GF-D8 (cell line): ENCODE data around the gene USP19.

ENCODE experiments used
- DNase-seq: peaks from one replicate; lab custom pipeline; 2025; lab: John Stamatoyannopoulos, UW

Gene USP19

DNA sequence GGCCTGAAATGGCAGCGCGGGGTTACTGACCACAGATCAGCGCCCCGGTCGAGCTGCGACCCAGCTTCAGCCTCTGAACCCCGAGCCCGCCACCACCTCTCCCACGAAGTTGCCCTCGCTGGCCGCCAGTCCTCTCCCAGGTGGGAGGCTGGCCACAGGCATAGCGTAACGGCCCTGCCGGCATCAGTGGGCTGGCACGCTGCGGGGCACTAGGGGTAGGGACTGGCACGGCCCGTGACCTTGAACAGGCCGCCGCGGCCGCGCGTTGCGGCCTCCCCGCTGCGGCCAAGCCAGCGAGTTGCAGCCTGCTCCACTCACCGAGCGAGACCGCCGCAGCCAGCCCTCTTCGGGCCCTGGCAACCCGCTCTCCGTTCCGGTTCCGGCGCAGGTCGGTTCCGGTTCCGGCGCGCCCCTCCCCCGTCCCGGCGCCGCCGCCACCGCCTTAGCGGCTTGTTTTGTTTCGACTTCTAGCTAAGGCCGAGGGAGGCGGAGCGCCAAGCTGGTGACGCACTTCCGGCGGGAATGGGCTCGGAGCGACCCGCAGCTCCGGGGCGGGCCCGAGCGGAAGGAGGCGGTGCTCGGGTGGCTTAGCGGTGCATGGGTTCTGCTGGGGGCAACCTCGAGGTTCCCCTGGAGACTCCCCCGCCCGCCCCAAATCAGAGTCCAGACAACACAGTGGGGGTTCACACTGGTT is at the start of gene USP19:
USP19 (minus strand) TSS at position 386 of the 694 bp plus-strand sequence. CDS start 1,678 bp downstream, outside the sequence.
- DNase-seq, result peak; percentile 62

GRCh38 chr3:49166752-49167556 is 46.3 kb upstream of the USP19 start:
- DNase-seq, result no peak

GRCh38 chr3:49165771-49166751 is 45.4 kb upstream of the USP19 start, which contains the start of gene CCDC71:
Gene CCDC71, minus strand, starts transcription at chr3:49166331. Its CDS starts 2,123 bp downstream, at chr3:49164208.
- peak; percentile 43 for DNase-seq

DNA sequence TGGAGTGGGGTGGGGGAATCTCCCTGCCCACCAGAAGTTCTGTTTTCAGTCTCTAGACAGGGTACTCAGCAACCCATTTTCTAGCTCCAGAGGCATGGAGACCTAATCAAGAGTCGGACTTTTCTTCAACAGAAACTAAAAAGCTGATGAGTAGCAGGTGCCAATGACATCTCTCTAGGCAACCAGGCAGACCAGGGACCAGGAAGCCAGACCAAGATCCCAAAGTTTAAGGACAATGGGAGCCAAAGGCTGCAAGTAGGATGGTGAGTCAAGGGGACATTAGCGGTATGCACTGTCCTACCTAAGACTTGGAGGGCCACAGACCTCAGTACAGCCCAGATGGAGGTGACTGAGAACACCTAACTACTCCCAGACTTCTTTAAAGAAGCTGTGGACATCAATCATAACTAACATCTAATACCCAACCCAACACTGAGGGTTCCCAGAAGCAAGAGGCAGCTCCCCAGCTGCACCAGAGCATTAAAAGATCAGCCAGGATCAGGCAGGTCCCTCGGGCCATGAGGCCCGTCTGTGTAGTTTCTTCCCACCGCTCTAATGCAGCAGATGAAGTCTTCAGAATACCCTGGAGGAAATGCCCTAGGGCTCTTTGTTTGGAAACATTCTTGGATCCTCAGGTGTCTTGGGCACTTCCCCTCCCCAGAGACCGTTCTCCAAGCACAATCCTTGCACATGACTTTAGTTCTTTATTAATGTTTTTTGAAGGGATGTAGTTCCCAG is 44.5 kb upstream of the USP19 start:
- DNase-seq, result no peak

DNA sequence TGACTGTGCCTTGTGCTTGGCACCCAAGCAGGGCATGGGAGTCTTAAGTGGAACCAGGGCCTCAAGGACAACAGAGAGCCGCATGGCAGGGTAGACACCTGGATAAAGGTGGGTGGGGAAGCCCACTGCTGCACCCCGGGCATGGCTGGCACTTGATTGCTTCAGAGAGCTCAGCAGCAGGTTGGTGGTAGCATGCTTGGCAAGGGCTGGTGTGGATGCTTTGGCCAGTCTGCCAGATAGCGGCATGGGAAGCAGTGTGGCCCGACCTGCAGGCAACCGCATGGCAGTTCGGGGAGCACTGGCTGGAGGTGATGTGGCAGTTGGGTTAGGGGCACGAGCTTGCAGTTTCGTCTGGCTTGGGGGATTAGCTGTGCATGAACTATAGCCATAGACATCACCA is 43.0 kb upstream of the USP19 start:
- DNase-seq, result no peak

GRCh38 chr3:49162751-49163419 is 42.3 kb upstream of the USP19 start:
- no peak for DNase-seq

DNA sequence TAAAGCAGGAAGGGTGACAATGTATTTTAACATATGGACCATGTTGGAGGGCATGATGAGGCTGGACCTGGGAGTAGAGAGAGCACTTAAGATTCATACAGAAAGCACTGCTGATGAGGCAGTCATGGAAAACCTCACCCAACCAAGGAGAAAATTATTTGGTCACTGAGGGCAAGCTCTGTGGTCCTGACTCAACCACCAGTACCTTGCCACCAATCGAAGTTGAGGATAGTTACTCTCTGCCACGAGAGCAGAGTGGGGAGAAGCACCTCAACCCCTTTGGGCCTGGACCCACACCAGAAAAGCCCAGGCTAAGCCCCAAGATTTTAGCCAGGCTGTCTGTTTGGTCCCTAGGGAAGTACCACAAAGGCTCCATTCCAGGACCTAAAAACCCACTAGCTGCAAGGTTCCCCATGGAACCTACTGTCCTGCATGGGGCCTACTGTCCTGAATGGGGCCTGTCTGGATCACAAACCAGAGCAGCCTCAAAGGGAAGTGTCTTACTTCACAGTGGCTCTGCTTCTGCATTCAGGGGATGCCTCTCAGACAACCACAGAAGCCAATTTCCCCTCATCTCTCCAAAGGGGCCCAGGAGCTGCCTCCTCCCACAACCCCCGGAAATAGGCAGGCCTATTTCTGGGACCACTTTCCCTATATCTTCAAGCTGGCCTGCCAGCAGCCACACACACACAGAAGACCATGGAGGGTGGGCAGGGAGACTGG is 41.3 kb upstream of the USP19 start:
- DNase-seq, result peak; percentile 63

GRCh38 chr3:49161197-49161596 is 40.6 kb upstream of the USP19 start:
- no peak for DNase-seq

- no peak for DNase-seq
Observed at GRCh38 chr3:49158792-49159191, 38.2 kb upstream of the USP19 start.

GRCh38 chr3:49158103-49158709 is 37.6 kb upstream of the USP19 start:
- peak; percentile 10 for DNase-seq

- no peak for DNase-seq
Observed at GRCh38 chr3:49157289-49157688, 36.7 kb upstream of the USP19 start.

- DNase-seq, result no peak
Observed at GRCh38 chr3:49153349-49153912, 32.8 kb upstream of the USP19 start.

DNA sequence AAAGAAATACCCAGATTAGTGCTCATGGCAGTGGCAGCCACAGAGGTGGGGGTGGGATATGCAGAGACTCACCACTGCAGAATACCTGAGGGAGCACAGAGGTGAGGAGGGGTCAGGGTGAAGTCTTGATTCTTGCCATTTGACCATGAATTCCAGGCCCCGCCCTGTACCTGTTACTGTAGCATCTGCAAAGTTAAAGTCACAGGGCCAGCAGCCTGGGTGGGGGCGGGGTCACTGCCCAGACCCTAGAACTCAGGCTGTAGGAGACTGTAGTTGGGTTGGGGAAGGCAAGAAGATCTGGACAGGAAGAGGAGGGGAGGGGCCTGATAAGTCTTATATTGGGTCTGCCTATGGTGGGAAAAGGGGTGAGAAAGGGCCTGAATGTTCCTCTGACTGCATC is 31.0 kb upstream of the USP19 start:
- DNase-seq, result no peak

DNA sequence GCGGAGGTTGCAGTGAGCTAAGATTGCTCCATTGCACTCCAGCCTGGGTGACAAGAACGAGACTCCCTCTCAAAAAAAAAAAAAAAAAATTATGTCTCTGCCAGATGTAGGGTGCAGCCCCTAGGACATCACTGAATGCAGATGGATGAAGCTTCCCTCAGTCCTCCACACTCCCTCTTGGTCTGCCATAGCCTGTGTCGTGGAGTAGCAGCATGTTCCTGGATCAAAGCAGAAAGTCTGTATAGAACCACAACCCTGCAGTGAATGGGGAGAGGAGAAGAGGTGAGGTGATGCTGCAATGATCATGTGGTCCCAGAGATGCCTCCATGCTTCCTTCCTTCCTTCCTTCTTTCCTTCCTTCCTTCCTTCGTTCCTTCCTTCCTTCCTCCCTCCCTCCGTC is 27.5 kb upstream of the USP19 start:
- DNase-seq, result no peak

DNA sequence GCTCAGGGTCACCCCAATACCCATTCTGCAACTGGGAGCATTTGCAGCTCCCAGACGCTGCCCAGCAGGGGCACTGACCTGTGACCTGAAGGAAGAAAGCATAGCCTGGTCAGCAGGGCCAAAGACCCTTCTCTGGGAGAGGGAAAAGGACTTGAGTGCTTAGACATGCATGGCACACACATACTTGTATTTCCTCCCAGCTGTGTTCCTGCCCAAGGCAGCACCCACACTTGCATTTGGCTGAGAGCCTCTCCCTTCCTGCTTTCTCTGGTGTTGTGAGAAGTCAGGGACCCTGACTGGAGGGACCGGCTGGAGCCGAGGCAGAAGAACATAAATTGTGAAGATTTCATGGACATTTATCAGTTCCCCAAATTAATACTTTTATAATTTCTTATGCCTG is 19.5 kb upstream of the USP19 start:
- no peak for DNase-seq

DNA sequence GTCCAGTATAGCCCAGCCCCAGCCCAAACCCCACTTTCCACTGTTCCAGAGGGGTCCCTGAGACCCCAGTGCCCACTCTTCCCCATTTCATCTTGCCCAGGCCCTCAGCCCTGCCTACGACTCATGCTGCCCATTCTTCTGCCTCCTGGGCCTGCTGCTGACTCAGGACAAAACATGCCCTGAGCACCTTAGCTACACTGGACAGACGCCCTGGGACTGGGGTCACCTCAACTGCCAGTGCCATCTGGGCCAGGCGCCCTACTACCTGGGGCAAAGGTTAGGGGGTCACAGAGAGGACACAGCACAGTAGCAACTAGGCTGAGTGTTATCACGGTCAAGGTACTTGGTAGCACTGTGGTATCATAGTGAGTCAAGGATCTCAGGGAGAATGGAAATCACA is 14.9 kb upstream of the USP19 start:
- no peak for DNase-seq

- no peak for DNase-seq
Observed at GRCh38 chr3:49134471-49135265, 14.0 kb upstream of the USP19 start.

DNA sequence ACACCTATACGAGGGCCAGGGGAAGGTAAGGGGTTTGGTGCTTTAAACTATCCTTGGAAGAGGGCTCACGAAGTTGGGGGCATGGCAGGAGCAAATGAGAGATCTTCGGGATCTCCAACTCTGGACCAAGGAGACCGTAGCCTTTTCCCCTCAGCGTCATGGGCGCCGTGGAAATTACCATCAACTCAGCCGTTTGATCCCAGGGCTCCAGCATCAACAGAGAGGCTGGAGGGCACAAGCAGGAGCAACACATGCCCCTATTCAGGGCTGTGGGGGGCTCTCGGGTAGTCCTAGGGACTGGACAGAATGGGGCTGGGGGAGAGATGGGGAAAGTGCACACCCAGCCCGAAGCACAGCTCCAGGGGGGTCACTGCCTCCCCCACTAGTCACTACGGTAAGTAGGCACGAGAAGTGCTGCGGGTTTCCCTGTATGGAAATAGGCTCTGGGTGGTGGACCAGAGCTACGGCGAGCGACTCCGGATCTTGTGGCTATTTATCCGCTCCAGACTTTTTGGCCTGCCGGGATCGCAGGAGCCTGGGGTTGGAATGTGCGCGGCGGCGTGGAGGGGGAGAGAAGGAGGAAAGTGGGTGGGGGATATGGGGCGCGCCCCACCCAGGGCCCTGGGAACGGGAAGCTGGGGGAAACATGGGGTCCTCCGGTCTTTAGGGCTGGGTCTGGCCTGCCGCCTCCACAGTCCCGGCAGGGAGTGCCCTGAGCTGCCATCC is 12.8 kb upstream of the USP19 start:
- DNase-seq, result peak; percentile 1
